ENCODE data around the gene GINM1. TPM values are rescaled to one million over a fixed set of nuclear protein-coding genes. Genes with fewer than 3 reads are reported as not detected.

The GINM1 gene
- total and polyA plus RNA-seq, 9 of the 15 experiments (the other 6 are each of a cell fraction or from before 2014, with no cell fraction given), result 5.0 to 19.3 (median 14.2) TPM

DNA sequence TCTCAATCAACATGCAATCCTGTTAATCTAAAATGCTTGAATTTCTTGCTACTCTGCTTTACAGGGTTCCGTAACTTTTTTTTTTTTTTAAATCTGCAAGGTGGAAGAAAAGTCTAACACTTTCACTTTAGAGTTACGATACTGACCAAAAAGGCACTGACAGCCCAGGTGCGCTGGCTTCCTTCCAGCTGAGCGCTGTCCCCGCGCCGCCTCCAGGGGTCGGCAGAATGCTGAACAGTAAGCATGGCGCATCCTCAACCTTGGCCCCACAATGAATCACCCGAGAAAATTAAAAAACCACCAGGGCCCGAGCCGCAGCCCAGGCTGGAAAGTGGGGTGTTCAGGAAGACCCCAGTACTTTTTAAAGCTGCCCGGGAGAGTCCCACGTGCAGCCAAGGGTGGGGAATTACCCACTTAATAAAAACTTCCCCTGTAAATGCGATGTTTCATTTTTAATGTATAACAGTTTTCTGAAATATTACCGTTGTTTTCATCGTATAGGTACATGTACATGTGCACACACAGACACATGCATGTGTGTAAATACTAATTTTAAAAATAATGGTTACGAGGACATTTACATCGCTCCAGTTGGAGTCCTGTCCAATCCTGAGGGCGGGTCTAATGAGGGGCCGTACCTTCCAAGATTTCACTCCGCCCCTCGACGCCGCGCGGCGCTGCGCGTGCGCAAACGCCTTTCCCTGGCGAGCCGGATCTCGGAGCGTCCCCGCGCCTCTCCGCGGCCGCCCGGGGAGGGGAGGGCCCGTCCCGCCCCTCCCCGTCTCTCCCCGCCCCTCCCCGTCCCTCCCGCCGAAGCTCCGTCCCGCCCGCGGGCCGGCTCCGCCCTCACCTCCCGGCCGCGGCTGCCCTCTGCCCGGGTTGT lies at the start of gene GINM1 (continued):
- TF ChIP-seq, protein P1, sequence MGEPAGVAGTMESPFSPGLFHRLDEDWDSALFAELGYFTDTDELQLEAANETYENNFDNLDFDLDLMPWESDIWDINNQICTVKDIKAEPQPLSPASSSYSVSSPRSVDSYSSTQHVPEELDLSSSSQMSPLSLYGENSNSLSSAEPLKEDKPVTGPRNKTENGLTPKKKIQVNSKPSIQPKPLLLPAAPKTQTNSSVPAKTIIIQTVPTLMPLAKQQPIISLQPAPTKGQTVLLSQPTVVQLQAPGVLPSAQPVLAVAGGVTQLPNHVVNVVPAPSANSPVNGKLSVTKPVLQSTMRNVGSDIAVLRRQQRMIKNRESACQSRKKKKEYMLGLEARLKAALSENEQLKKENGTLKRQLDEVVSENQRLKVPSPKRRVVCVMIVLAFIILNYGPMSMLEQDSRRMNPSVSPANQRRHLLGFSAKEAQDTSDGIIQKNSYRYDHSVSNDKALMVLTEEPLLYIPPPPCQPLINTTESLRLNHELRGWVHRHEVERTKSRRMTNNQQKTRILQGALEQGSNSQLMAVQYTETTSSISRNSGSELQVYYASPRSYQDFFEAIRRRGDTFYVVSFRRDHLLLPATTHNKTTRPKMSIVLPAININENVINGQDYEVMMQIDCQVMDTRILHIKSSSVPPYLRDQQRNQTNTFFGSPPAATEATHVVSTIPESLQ (CRISPR knock-in tag; IDR thresholded peaks at IDR 0.05), result no peak
- no peak for TF ChIP-seq RBM22 (IDR thresholded peaks at IDR 0.05; ENCODE audit: low read depth, low read length, poor library complexity, severe bottlenecking)
- TF ChIP-seq SMARCE1 (IDR thresholded peaks at IDR 0.05), result peak; percentile 73
- TF ChIP-seq KDM5B (IDR thresholded peaks at IDR 0.05; ENCODE audit: insufficient replicate concordance, low read depth, low read length), result no peak
- TF ChIP-seq RAD51 (IDR thresholded peaks at IDR 0.05; ENCODE audit: borderline replicate concordance, low read depth), result no peak
- TF ChIP-seq ZNF124 (CRISPR knock-in tag; IDR thresholded peaks at IDR 0.05), result no peak
- TF ChIP-seq, protein P2, sequence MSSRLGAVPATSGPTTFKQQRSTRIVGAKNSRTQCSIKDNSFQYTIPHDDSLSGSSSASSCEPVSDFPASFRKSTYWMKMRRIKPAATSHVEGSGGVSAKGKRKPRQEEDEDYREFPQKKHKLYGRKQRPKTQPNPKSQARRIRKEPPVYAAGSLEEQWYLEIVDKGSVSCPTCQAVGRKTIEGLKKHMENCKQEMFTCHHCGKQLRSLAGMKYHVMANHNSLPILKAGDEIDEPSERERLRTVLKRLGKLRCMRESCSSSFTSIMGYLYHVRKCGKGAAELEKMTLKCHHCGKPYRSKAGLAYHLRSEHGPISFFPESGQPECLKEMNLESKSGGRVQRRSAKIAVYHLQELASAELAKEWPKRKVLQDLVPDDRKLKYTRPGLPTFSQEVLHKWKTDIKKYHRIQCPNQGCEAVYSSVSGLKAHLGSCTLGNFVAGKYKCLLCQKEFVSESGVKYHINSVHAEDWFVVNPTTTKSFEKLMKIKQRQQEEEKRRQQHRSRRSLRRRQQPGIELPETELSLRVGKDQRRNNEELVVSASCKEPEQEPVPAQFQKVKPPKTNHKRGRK (tag; IDR thresholded peaks at IDR 0.05), result no peak
- no peak for TF ChIP-seq POLR2AphosphoS2 (IDR thresholded peaks at IDR 0.05; ENCODE audit: low read length)
- no peak for TF ChIP-seq JUNB (CRISPR knock-in tag; conservative IDR thresholded peaks at IDR 0.05)
- no peak for TF ChIP-seq ZFP36 (IDR thresholded peaks at IDR 0.05; ENCODE audit: low read depth, low read length, partially characterized antibody)
- TF ChIP-seq ATF2 (CRISPR knock-in tag; IDR thresholded peaks at IDR 0.05), result no peak
- no peak for TF ChIP-seq ZKSCAN1 (IDR thresholded peaks at IDR 0.05; ENCODE audit: low read depth, low read length)
- TF ChIP-seq U2AF1 (optimal IDR thresholded peaks at IDR 0.05; ENCODE audit: low read depth, low read length), result no peak
- TF ChIP-seq CLOCK (CRISPR knock-in tag; IDR thresholded peaks at IDR 0.05; ENCODE audit: borderline replicate concordance), result no peak
- TF ChIP-seq PPARD (CRISPR knock-in tag; IDR thresholded peaks at IDR 0.05), result no peak

Data from K562 (cell line).